ENCODE results near the gene CEP76. TPM values are rescaled to one million over a fixed set of nuclear protein-coding genes. Genes with fewer than 3 reads are reported as not detected.

Gene CEP76
- polyA plus RNA-seq, 1 donor from 2014 or later = 21.4 TPM

GRCh38 chr18:12737243-12737902 lies 34.9 kb upstream of the CEP76 start:
- no peak overlapping the region for H2AFZ ChIP-seq (ENCODE audit: low read depth, low read length)
- TF ChIP-seq REST (IDR thresholded peaks at IDR 0.05; ENCODE audit: borderline replicate concordance) (no peak), SMC3 (conservative IDR thresholded peaks at IDR 0.05; ENCODE audit: poor library complexity) (no peak), TAF1 (IDR thresholded peaks at IDR 0.05; ENCODE audit: low read depth) (no peak), POLR2AphosphoS5 (IDR thresholded peaks at IDR 0.05) (no peak), EZH2 (IDR thresholded peaks at IDR 0.05; ENCODE audit: borderline replicate concordance, insufficient read depth, low read length, poor library complexity, severe bottlenecking) (no peak), EP300 (conservative IDR thresholded peaks at IDR 0.05; ENCODE audit: poor library complexity, severe bottlenecking) (no peak)
- no peak overlapping the region for H3K27ac ChIP-seq (ENCODE audit: low read length)
- no peaks in the 10 kb centered on the region for H3K27me3 ChIP-seq (ENCODE audit: insufficient read depth, low read depth, low read length)
- H3K4me2 ChIP-seq (ENCODE audit: low read length) = no peak overlapping the region
- H3F3A ChIP-seq (ENCODE audit: insufficient read depth, low read length, poor library complexity, severe bottlenecking) = no peaks in the 10 kb centered on the region
- no peaks in the 10 kb centered on the region for H3K79me2 ChIP-seq (replicated peaks; ENCODE audit: insufficient read depth, low read length)
- H3K9me2 ChIP-seq (ENCODE audit: insufficient read depth, low read length) = no peaks in the 10 kb centered on the region
- no peaks in the 10 kb centered on the region for H4K20me1 ChIP-seq (ENCODE audit: insufficient read depth)
- no peaks in the 10 kb centered on the region for H3K9me3 ChIP-seq (ENCODE audit: low read length)
- H3K36me3 ChIP-seq (ENCODE audit: insufficient read depth, low read length) = no peaks in the 10 kb centered on the region
- no peak overlapping the region for H3K9ac ChIP-seq (ENCODE audit: low read length)
- no peak overlapping the region for H3K4me3 ChIP-seq (ENCODE audit: low read length)

GRCh38 chr18:12726774-12727550 lies 24.4 kb upstream of the CEP76 start:
- H3K27ac ChIP-seq (ENCODE audit: low read length) = no peak overlapping the region
- H3K36me3 ChIP-seq (ENCODE audit: insufficient read depth, low read length) = peaks cover 4% of the 10 kb centered on the region
- no peaks in the 10 kb centered on the region for H3K9me2 ChIP-seq (ENCODE audit: insufficient read depth, low read length)
- no peak overlapping the region for H3K4me2 ChIP-seq (ENCODE audit: low read length)
- H3K9ac ChIP-seq (ENCODE audit: low read length) = no peak overlapping the region
- no peak overlapping the region for H3K4me3 ChIP-seq (ENCODE audit: low read length)
- H3K79me2 ChIP-seq (replicated peaks; ENCODE audit: insufficient read depth, low read length) = no peaks in the 10 kb centered on the region
- peak; percentile 97 for TF ChIP-seq SMC3 (conservative IDR thresholded peaks at IDR 0.05; ENCODE audit: poor library complexity)
- TF ChIP-seq RAD21 (conservative IDR thresholded peaks at IDR 0.05) = peak; percentile 92
- TF ChIP-seq TAF1 (IDR thresholded peaks at IDR 0.05; ENCODE audit: low read depth) = no peak
- no peak for TF ChIP-seq MXI1 (conservative IDR thresholded peaks at IDR 0.05; ENCODE audit: poor library complexity, severe bottlenecking)
- TF ChIP-seq CTCF (IDR thresholded peaks at IDR 0.05; ENCODE audit: poor library complexity, severe bottlenecking) = peak; percentile 93
- no peaks in the 10 kb centered on the region for H3K9me3 ChIP-seq (ENCODE audit: low read length)
- H2AFZ ChIP-seq (ENCODE audit: low read depth, low read length) = no peak overlapping the region
- no peaks in the 10 kb centered on the region for H4K20me1 ChIP-seq (ENCODE audit: insufficient read depth)
- no peaks in the 10 kb centered on the region for H3K27me3 ChIP-seq (ENCODE audit: insufficient read depth, low read depth, low read length)
- no peaks in the 10 kb centered on the region for H3F3A ChIP-seq (ENCODE audit: insufficient read depth, low read length, poor library complexity, severe bottlenecking)

All from neural cell (in vitro differentiated cells).